ENCODE data around the gene SLC39A8. TPM values are rescaled to one million over a fixed set of nuclear protein-coding genes. Genes with fewer than 3 reads are reported as not detected.

Gene SLC39A8
- total RNA-seq, 2 experiments from 2014 or later = 60.2 to 61.6 TPM

GRCh38 chr4:102317459-102317858, 27.8 kb downstream of the SLC39A8 start:
- Mint-ChIP-seq H3K27me3 (no peaks in the 10 kb centered on the region), H3K4me3 (no peak overlapping the region), H3K4me1 (ENCODE audit: low read depth) (peaks cover 25% of the 10 kb centered on the region), H3K27ac (no peak overlapping the region), H3K9me3 (no peaks in the 10 kb centered on the region), H3K36me3 (ENCODE audit: low read depth) (peaks cover 23% of the 10 kb centered on the region)
- intact Hi-C loops (cut with micrococcal nuclease) = no loop called here
- POLR2A ChIA-PET = no interaction called here
- CTCF ChIA-PET = interaction anchor here (0.5 to 2.2 kb wide), 3 partner anchors 18 to 260 kb away, joined by 3 to 7 read pairs (median 3); no protein-coding TSS in a partner anchor
- TF ChIP-seq CTCF (IDR thresholded peaks at IDR 0.05) = no peak
- DNase-seq = no peak
- no peak for ATAC-seq

- no peak overlapping the region for H3K27ac Mint-ChIP-seq
- ChIA-PET POLR2A (no interaction called here), CTCF (interaction anchor here (2.2 kb wide), 1 partner anchor 17 kb away, joined by 7 read pairs; no protein-coding TSS in a partner anchor)
- DNase-seq (no peak), ATAC-seq (no peak)
- H3K9me3 Mint-ChIP-seq = no peaks in the 10 kb centered on the region
- intact Hi-C loops (cut with micrococcal nuclease) = no loop called here
- H3K4me3 Mint-ChIP-seq = no peak overlapping the region
- no peaks in the 10 kb centered on the region for H3K27me3 Mint-ChIP-seq
- H3K36me3 Mint-ChIP-seq (ENCODE audit: low read depth) = peaks cover 27% of the 10 kb centered on the region
- H3K4me1 Mint-ChIP-seq (ENCODE audit: low read depth) = peaks cover 18% of the 10 kb centered on the region
- TF ChIP-seq CTCF (IDR thresholded peaks at IDR 0.05) = no peak
Observed at GRCh38 chr4:102316585-102316984, 28.7 kb downstream of the SLC39A8 start.

DNA sequence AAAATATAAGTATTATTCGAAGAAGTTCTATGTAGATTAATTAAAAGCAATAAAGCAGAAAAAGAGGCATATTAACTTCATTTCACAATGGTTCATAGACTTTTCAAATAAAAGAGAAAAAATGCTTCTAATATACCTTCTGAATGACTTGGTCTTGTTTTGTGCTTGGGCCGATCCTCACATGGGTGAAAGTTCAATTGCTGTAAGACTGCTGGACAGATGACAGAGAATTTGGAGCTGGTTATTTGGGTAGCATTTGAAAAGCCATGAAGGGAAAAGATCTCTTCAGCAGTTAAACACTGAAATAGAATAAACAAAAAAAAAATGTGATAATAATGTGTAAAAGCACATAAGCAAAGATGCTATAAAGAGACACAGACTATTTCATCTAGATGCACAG, 29.8 kb downstream of the SLC39A8 start:
- Mint-ChIP-seq H3K4me1 (ENCODE audit: low read depth) (peaks cover 9% of the 10 kb centered on the region), H3K9me3 (no peaks in the 10 kb centered on the region), H3K4me3 (no peak overlapping the region), H3K36me3 (ENCODE audit: low read depth) (peaks cover 28% of the 10 kb centered on the region), H3K27ac (no peak overlapping the region), H3K27me3 (no peaks in the 10 kb centered on the region)
- intact Hi-C loops (cut with micrococcal nuclease) = no loop called here
- ChIA-PET CTCF (interaction anchor here (2.2 kb wide), 1 partner anchor 16 kb away, joined by 7 read pairs; no protein-coding TSS in a partner anchor), POLR2A (interaction anchor here (0.7 kb wide), 1 partner anchor 28 kb away, joined by 3 read pairs; no protein-coding TSS in a partner anchor)
- ATAC-seq (no peak), DNase-seq (no peak)
- no peak for TF ChIP-seq CTCF (IDR thresholded peaks at IDR 0.05)

- TF ChIP-seq CTCF (IDR thresholded peaks at IDR 0.05) = no peak
- Mint-ChIP-seq H3K27me3 (no peaks in the 10 kb centered on the region), H3K27ac (no peak overlapping the region), H3K9me3 (no peaks in the 10 kb centered on the region), H3K4me1 (ENCODE audit: low read depth) (peaks cover 25% of the 10 kb centered on the region), H3K4me3 (no peak overlapping the region), H3K36me3 (ENCODE audit: low read depth) (peaks cover 26% of the 10 kb centered on the region)
- intact Hi-C loops (cut with micrococcal nuclease) = no loop called here
- DNase-seq (no peak), ATAC-seq (no peak)
- CTCF ChIA-PET = interaction anchor here (1.5 kb wide), 1 partner anchor 9 kb away, joined by 4 read pairs; no protein-coding TSS in a partner anchor
- POLR2A ChIA-PET = no interaction called here
Observed at GRCh38 chr4:102312417-102312816, 32.9 kb downstream of the SLC39A8 start.

DNA sequence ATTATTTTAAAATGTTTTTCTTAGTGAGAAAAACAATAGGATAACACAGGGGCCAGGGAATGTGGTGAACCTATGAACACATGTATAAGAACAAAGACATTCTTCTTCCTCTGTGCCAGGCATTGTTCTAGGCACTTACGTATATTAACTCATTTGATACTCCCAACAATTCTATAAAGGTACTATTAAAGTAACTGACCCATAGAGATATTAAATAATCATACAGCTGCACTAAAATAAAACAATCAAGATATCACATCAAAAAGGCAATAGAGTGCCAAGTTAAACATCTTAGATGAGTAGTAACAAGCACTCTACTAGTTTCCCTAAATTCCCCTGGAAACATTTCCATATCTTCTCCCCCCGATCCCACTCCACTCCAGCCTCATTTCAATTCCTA, 33.4 kb downstream of the SLC39A8 start:
- no peak for TF ChIP-seq CTCF (IDR thresholded peaks at IDR 0.05)
- no peak overlapping the region for H3K27ac Mint-ChIP-seq
- DNase-seq = no peak
- ChIA-PET POLR2A (no interaction called here), CTCF (interaction anchor here (1.5 kb wide), 1 partner anchor 12 kb away, joined by 6 read pairs; no protein-coding TSS in a partner anchor)
- no peaks in the 10 kb centered on the region for H3K27me3 Mint-ChIP-seq
- no peak overlapping the region for H3K4me3 Mint-ChIP-seq
- no peaks in the 10 kb centered on the region for H3K9me3 Mint-ChIP-seq
- H3K4me1 Mint-ChIP-seq (ENCODE audit: low read depth) = peaks cover 25% of the 10 kb centered on the region
- ATAC-seq = no peak
- peaks cover 24% of the 10 kb centered on the region for H3K36me3 Mint-ChIP-seq (ENCODE audit: low read depth)
- intact Hi-C loops (cut with micrococcal nuclease) = no loop called here

All from activated CD8-positive, alpha-beta T cell treated with anti-CD3 and anti-CD28 coated beads for 36 hours (primary cell).